ENCODE measurements around the gene NCCRP1. TPM values are rescaled to one million over a fixed set of nuclear protein-coding genes. Genes with fewer than 3 reads are reported as not detected.

The NCCRP1 gene
- total and polyA plus RNA-seq, 4 donors: 0.38 TPM; not detected in 3

DNA sequence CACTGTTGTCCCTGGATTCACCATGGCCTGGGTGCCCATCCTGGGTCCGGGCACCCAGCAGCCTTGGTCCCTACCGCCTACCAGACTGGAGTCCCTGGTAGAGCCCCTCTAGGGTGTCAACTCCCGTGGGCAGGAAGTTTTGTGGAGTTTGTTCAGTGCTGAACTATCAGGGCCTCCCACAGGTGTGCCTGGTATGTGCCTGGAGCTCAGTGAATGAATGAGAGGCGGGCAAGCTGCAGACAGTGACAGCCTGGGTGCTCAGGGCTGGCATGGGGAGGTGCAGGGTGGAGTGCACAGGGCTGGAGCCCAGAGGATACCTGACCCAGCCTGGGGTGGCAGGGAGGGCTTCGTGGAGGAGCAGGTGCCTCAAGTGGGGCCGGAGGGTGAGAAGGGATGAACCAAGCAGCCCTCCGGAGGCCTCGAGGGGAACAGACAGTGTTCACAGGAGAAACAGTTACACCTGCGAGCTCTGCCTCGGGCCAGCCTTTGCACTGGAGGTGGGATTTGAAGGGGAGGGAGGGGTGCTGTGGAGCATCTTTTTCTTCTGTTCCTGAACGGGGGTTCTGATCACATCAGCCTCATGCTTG, 41.6 kb upstream of the NCCRP1 start:
- no peak overlapping the region for H3K27ac ChIP-seq (ENCODE audit: low read depth in 1 of 2, low read length in 2 of 2)
- ATAC-seq (ENCODE audit: low FRiP score): no peak
- no peaks in the 10 kb centered on the region for H3K36me3 ChIP-seq (ENCODE audit: control insufficient read depth in 1 of 2, insufficient read depth in 2 of 2, low read length in 1 of 2)
- no peak for DNase-seq
- no peaks in the 10 kb centered on the region for H3K4me1 ChIP-seq (ENCODE audit: control insufficient read depth in 1 of 2, insufficient read depth in 2 of 2, low read length in 2 of 2)
- no peaks in the 10 kb centered on the region for H3K27me3 ChIP-seq (ENCODE audit: control insufficient read depth in 1 of 2, insufficient read depth in 2 of 2, low read length in 1 of 2)
- WGBS, 2 donors: 85 to 87% methylated on average over 11 of the region's 11 CpGs
- H3K9me3 ChIP-seq (ENCODE audit: control insufficient read depth, low read length): no peaks in the 10 kb centered on the region
- intact Hi-C loops (cut with DNase I): no loop called here
- H3K4me3 ChIP-seq (ENCODE audit: low read length in 2 of 2): no peak overlapping the region

DNA sequence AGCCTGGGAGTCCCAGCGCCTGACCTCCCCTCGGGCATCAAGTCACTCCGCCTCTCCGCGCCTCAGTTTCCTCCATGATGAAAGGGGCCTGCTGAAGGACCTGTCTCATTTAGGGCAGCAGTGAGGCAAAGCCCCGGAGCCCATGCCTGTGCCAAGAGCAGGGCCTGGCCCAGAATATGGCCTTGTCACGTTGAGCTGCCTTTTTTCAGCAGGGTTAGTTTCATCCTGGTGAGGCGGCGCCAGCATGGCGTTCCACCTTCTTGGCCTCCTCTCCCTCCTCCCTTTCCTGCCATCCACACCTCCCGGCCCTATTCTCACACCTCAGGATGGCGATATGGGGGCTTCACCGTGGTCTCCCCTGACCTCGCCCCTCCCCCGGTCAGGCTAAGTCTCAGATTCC, 41.0 kb upstream of the NCCRP1 start:
- ATAC-seq (ENCODE audit: low FRiP score) (no peak), DNase-seq (no peak)
- H3K27me3 ChIP-seq (ENCODE audit: control insufficient read depth in 1 of 2, insufficient read depth in 2 of 2, low read length in 1 of 2): no peaks in the 10 kb centered on the region
- H3K4me3 ChIP-seq (ENCODE audit: low read length in 2 of 2): no peak overlapping the region
- no peaks in the 10 kb centered on the region for H3K4me1 ChIP-seq (ENCODE audit: control insufficient read depth in 1 of 2, insufficient read depth in 2 of 2, low read length in 2 of 2)
- no peaks in the 10 kb centered on the region for H3K9me3 ChIP-seq (ENCODE audit: control insufficient read depth, low read length)
- intact Hi-C loops (cut with DNase I): no loop called here
- H3K36me3 ChIP-seq (ENCODE audit: control insufficient read depth in 1 of 2, insufficient read depth in 2 of 2, low read length in 1 of 2): no peaks in the 10 kb centered on the region
- 69 to 73% methylated on average over 15 of the region's 15 CpGs for WGBS, 2 donors
- no peak overlapping the region for H3K27ac ChIP-seq (ENCODE audit: low read depth in 1 of 2, low read length in 2 of 2)

DNA sequence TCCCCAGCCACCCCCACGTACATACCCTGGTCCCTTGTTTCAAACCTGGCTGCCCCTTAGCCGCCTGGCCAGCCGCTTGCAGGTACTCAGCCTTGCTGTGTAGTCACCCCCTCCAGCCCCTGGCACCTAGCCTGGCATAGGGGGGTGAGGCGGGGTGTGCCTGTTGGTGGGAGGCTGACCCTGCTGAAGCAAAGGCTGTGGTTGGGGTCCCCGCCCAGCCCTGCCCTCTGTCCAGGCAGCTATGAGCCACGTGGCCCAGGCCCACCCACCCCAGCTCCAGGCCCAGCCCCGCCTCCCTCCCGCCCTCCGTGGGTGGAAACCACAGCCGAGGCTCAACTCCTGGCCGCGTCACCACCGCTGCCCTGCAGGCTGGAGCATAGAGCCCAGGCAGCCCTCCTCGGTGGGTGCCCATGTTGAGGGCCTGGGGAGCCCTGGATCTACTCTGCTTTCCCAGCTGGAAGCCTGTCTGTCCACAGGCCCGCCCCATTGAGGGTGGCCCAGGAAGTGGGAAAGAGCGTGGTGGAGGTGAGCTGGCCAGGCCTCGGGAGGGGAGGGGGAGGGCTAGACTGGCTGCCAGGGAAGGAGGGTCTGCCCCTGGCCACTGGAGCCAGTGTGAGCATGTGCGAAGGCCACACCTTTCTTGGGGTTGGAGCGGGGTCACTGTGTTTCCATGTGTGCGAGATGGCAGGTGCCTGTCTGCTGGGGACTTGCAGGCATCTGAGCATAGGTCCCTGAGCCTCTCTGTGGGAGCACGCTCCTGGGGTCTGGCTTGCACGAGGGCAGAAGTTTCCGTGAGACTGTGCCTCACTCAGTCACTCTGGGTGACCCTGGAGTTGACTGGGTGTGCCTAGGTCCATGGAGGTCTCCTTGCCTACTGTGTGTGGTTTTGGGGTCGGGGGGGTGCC, 40.2 kb upstream of the NCCRP1 start:
- Histone ChIP-seq H3K4me3 (ENCODE audit: low read length in 2 of 2) (no peak overlapping the region), H3K9me3 (ENCODE audit: control insufficient read depth, low read length) (no peaks in the 10 kb centered on the region), H3K27me3 (ENCODE audit: control insufficient read depth in 1 of 2, insufficient read depth in 2 of 2, low read length in 1 of 2) (no peaks in the 10 kb centered on the region), H3K27ac (ENCODE audit: low read depth in 1 of 2, low read length in 2 of 2) (no peak overlapping the region), H3K4me1 (ENCODE audit: control insufficient read depth in 1 of 2, insufficient read depth in 2 of 2, low read length in 2 of 2) (no peaks in the 10 kb centered on the region), H3K36me3 (ENCODE audit: control insufficient read depth in 1 of 2, insufficient read depth in 2 of 2, low read length in 1 of 2) (no peaks in the 10 kb centered on the region)
- peak; percentile 51 for ATAC-seq (ENCODE audit: low FRiP score)
- intact Hi-C loops (cut with DNase I): no loop called here
- WGBS, 2 donors: 18 to 26% methylated on average over 17 to 24 of the region's 24 CpGs
- no peak for DNase-seq

DNA sequence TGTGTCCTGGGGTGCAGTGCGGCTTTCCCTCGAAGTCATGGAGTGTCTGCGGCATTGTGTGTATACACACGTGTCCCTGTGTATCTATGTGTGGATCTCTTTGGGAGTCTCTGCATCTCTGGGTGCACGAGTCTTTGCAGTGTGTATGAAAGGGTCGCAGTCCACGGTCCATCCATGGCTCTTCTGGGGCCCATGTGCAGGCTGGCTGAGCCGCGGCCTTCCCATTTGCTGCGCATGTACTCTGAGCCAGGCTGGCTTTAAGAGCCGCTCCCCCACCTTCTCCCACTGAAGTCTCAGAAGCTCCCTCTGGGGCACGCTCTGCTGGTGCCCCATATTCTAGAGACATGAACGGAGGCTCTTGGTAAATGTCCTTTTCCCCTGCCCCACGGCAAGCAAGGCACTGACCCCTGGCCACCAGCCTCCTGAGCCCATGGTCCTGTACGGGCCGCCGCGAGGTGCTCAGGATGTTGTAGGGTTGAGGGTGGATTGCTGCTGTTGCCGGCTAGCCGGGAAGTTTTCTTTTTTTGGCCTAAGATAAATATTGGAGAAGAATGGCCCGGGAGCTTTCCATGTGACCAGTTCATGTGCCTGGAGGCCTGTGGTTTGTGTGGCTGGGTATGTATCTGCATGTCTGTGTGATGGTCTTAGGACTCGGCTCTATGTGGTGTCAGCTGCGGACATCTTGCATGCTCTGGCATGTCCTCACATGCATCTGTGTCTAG, 39.3 kb upstream of the NCCRP1 start:
- no peaks in the 10 kb centered on the region for H3K9me3 ChIP-seq (ENCODE audit: control insufficient read depth, low read length)
- DNase-seq (no peak), ATAC-seq (ENCODE audit: low FRiP score) (no peak)
- H3K27me3 ChIP-seq (ENCODE audit: control insufficient read depth in 1 of 2, insufficient read depth in 2 of 2, low read length in 1 of 2): no peaks in the 10 kb centered on the region
- H3K27ac ChIP-seq (ENCODE audit: low read depth in 1 of 2, low read length in 2 of 2): no peak overlapping the region
- intact Hi-C loops (cut with DNase I): no loop called here
- WGBS, 2 donors: 14 to 24% methylated on average over 22 to 23 of the region's 23 CpGs
- no peaks in the 10 kb centered on the region for H3K4me1 ChIP-seq (ENCODE audit: control insufficient read depth in 1 of 2, insufficient read depth in 2 of 2, low read length in 2 of 2)
- no peak overlapping the region for H3K4me3 ChIP-seq (ENCODE audit: low read length in 2 of 2)
- no peaks in the 10 kb centered on the region for H3K36me3 ChIP-seq (ENCODE audit: control insufficient read depth in 1 of 2, insufficient read depth in 2 of 2, low read length in 1 of 2)

DNA sequence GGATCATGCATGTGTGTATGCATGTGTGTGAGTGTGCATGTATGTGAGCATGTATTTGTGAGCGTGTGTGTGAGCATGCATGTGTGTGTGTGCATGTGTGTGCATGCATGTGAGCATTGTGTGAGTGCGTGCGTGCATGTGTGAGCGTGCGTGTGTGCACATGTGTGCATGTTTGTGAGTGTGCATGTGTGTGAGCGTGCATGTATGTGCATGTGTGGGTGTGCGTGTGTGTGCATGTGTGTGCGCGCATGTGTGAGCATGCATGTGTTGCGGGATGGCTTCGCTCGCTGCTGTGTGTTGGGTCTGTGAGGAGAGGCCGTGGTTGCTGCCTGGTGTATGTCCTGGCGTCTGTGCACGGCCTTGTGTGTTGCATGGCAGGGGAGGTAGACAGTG, 38.8 kb upstream of the NCCRP1 start:
- DNase-seq: no peak
- Histone ChIP-seq H3K27me3 (ENCODE audit: control insufficient read depth in 1 of 2, insufficient read depth in 2 of 2, low read length in 1 of 2) (no peaks in the 10 kb centered on the region), H3K4me3 (ENCODE audit: low read length in 2 of 2) (no peak overlapping the region), H3K9me3 (ENCODE audit: control insufficient read depth, low read length) (no peaks in the 10 kb centered on the region), H3K4me1 (ENCODE audit: control insufficient read depth in 1 of 2, insufficient read depth in 2 of 2, low read length in 2 of 2) (no peaks in the 10 kb centered on the region), H3K27ac (ENCODE audit: low read depth in 1 of 2, low read length in 2 of 2) (no peak overlapping the region), H3K36me3 (ENCODE audit: control insufficient read depth in 1 of 2, insufficient read depth in 2 of 2, low read length in 1 of 2) (no peaks in the 10 kb centered on the region)
- no peak for ATAC-seq (ENCODE audit: low FRiP score)
- intact Hi-C loops (cut with DNase I): no loop called here
- WGBS, 2 donors: 76 to 89% methylated on average over 15 of the region's 15 CpGs

DNA sequence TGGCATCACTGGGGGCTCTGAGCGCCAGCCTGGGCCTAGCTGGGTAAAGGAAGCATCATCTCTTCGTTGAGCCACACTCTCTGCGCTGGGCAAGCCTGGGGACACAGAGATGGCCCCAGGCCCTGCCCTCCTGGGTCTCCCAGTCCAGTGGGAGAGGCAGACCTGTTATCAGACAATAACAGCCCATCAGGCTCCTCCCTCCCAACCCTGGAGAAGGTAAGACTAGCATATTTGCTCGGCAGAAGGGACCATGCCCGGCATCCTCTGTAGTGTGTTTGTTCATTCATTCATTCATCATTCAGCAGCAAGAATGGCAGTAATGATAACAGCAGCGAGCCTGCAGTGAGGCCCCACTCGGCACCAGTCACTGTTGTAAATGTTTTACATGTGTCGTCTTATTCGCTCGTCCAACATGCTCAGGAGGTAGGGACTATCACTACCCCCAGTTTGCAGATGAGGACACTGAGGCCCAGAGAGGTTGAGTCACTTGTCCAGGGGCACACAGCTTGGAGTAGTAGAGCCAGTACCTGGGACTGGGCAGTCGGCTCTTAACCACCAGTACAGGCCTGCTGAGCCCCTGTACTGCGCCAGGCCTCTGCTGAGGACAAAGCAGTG, 38.0 kb upstream of the NCCRP1 start:
- DNase-seq (no peak), ATAC-seq (ENCODE audit: low FRiP score) (no peak)
- H3K9me3 ChIP-seq (ENCODE audit: control insufficient read depth, low read length): no peaks in the 10 kb centered on the region
- H3K4me1 ChIP-seq (ENCODE audit: control insufficient read depth in 1 of 2, insufficient read depth in 2 of 2, low read length in 2 of 2): no peaks in the 10 kb centered on the region
- H3K27ac ChIP-seq (ENCODE audit: low read depth in 1 of 2, low read length in 2 of 2): no peak overlapping the region
- WGBS, 2 donors: 80 to 88% methylated on average over 12 of the region's 12 CpGs
- intact Hi-C loops (cut with DNase I): no loop called here
- H3K4me3 ChIP-seq (ENCODE audit: low read length in 2 of 2): no peak overlapping the region
- no peaks in the 10 kb centered on the region for H3K36me3 ChIP-seq (ENCODE audit: control insufficient read depth in 1 of 2, insufficient read depth in 2 of 2, low read length in 1 of 2)
- no peaks in the 10 kb centered on the region for H3K27me3 ChIP-seq (ENCODE audit: control insufficient read depth in 1 of 2, insufficient read depth in 2 of 2, low read length in 1 of 2)

DNA sequence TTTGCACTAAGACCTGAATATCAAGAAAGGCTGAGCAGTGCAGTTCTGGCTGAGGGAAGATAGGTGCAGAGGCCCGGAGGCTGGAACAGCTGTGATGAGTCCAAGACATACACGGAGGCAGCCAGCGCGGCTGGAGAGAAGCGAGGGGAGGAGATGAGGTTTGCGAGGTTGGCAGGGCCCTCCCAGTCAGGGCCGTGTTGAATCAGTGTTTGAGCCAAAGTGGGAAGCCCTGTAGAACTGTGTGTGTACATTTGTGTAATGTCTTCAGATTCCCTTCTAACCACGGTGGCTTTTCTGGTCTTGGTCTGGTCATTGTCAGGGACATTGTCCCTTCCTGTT, 36.3 kb upstream of the NCCRP1 start:
- WGBS, 2 donors: 1 to 5% methylated on average over 8 of the region's 8 CpGs
- H3K4me3 ChIP-seq (ENCODE audit: low read length in 2 of 2): no peak overlapping the region
- intact Hi-C loops (cut with DNase I): no loop called here
- H3K4me1 ChIP-seq (ENCODE audit: control insufficient read depth in 1 of 2, insufficient read depth in 2 of 2, low read length in 2 of 2): no peaks in the 10 kb centered on the region
- H3K36me3 ChIP-seq (ENCODE audit: control insufficient read depth in 1 of 2, insufficient read depth in 2 of 2, low read length in 1 of 2): no peaks in the 10 kb centered on the region
- H3K27me3 ChIP-seq (ENCODE audit: control insufficient read depth in 1 of 2, insufficient read depth in 2 of 2, low read length in 1 of 2): no peaks in the 10 kb centered on the region
- H3K9me3 ChIP-seq (ENCODE audit: control insufficient read depth, low read length): no peaks in the 10 kb centered on the region
- H3K27ac ChIP-seq (ENCODE audit: low read depth in 1 of 2, low read length in 2 of 2): no peak overlapping the region
- DNase-seq: peak; percentile 82 to 88
- ATAC-seq (ENCODE audit: low FRiP score): peak; percentile 74

DNA sequence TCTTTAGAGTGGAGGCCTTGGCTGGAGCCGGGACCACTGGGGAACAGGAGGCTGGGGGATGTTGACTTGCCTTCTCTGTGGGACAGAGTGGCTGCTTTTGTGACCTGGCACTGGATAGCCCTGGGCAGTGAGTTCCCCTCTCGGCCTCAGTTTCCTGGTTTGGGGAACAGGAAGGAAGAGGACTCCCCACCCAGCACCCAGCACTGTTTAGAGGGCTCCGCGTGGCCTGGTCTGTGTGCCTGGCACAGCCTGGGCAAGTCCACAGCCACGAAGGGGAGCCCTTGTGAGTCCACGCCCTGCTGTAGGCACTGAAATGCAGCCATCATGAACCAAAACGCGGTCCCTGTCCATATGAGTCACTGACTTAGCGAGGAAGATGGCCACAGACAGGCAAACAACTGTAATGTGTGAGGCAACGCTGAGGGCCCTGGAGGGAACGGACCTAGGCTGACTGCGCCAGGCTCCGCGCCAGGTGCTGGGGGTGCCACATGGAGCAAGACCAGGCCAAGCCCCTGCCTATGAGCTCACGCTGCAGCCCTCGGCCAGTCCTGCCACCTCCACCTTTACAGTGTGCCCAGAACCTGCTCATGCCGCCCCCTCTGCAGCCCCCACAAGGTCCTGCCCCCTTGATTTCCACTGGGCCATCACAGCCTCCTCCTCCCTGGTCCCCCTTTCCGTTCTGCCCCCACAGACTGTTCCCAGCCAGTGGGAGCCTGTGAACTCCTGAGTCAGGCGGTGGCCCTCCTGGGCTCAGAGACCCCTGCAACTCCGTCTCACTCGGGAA, 35.7 kb upstream of the NCCRP1 start:
- Histone ChIP-seq H3K27ac (ENCODE audit: low read depth in 1 of 2, low read length in 2 of 2) (no peak overlapping the region), H3K4me1 (ENCODE audit: control insufficient read depth in 1 of 2, insufficient read depth in 2 of 2, low read length in 2 of 2) (no peaks in the 10 kb centered on the region), H3K27me3 (ENCODE audit: control insufficient read depth in 1 of 2, insufficient read depth in 2 of 2, low read length in 1 of 2) (no peaks in the 10 kb centered on the region), H3K9me3 (ENCODE audit: control insufficient read depth, low read length) (no peaks in the 10 kb centered on the region), H3K36me3 (ENCODE audit: control insufficient read depth in 1 of 2, insufficient read depth in 2 of 2, low read length in 1 of 2) (no peaks in the 10 kb centered on the region), H3K4me3 (ENCODE audit: low read length in 2 of 2) (no peak overlapping the region)
- intact Hi-C loops (cut with DNase I): no loop called here
- no peak for ATAC-seq (ENCODE audit: low FRiP score)
- no peak for DNase-seq
- WGBS, 2 donors: 40 to 47% methylated on average over 20 to 21 of the region's 21 CpGs

Data from aorta (tissue), 5 donors.